Activated CD4-positive, alpha-beta T cell treated with anti-CD3 and anti-CD28 coated beads, Interleukin-2, amount 10 ng/mL, durations not matched to agents 24 days and 14 days (primary cell): ENCODE measurements around the gene CREG1. TPM values are rescaled to one million over a fixed set of nuclear protein-coding genes. Genes with fewer than 3 reads are reported as not detected.

ENCODE experiments used
- DNase-seq: peaks from one replicate; pipeline ENCODE4 v3.0.0; 2022
- H3K27ac Mint-ChIP-seq: one replicate; pipeline ENCODE4 v1.8.0; 2022; ENCODE audit warnings: mild to moderate bottlenecking, mixed read lengths
- H3K27me3 Mint-ChIP-seq: one replicate; pipeline ENCODE4 v1.8.0; 2022; ENCODE audit warnings: mixed read lengths
- H3K36me3 Mint-ChIP-seq: one replicate; pipeline ENCODE4 v1.8.0; 2022; ENCODE audit warnings: low read depth, mild to moderate bottlenecking, mixed read lengths
- H3K4me1 Mint-ChIP-seq: one replicate; pipeline ENCODE4 v1.8.0; 2021; ENCODE audit warnings: mixed read lengths
- H3K4me3 Mint-ChIP-seq: one replicate; pipeline ENCODE4 v1.8.0; 2022; ENCODE audit warnings: mild to moderate bottlenecking, moderate library complexity, mixed read lengths
- H3K9me3 Mint-ChIP-seq: one replicate; pipeline ENCODE4 v1.8.0; 2021; ENCODE audit warnings: mixed read lengths
- intact Hi-C: fragments of 100-400 bp; cut with micrococcal nuclease; formaldehyde crosslinking; loops from one replicate; pipeline ENCODE4 v1.15.1; 2023
- total RNA-seq: library from RNA; stranded (reverse); gene quantifications from 2 replicates; pipeline ENCODE4 v1.2.3, GENCODE V29; 2022

Gene CREG1
- total RNA-seq, 1 donor from 2014 or later, result 12.3 TPM

DNA sequence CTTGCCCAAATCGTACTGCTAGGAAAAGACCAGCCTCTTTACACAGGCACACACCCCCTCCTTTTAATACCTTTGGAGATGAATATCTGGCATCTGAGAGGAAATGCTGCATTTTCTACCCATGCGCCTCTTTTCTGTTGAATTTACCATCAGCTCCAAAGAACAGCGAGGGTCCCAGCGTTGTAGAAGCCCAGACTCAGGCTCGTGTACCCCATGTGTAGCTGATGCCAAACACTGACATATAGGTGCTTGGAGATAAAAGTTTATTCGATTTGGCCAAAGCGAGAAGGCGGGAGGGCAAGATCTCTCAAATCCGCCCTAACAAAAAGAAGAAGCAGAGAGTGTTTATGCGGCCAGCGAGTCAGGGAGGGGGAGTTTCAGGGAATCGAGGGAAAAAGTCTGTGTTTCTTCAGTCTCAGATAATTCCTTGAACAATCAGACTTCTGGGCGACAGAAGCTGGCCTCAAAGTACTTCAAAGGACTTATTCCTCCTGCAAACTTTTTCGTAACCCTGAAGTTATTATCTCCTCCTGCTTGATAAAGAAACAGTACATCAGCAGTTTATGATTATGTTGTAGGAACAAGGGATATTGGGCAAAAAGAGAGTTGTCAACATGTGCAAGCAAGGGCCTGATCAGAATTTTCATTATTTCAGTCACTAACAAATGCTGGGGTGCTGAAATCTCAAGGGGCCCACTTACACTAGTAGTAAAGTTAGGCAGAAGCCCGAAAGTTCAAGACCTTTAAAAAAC, 642 bp upstream of the CREG1 start:
- Mint-ChIP-seq H3K4me1 (peaks cover 26% of the 10 kb centered on the region), H3K27ac (no peak overlapping the region), H3K4me3 (peak overlapping the region; percentile 88), H3K36me3 (no peaks in the 10 kb centered on the region), H3K27me3 (peaks cover 8% of the 10 kb centered on the region), H3K9me3 (no peaks in the 10 kb centered on the region)
- intact Hi-C loops, result loop anchor here (5.0 kb wide), 3 partner anchors 73 to 1553 kb away; partner anchors contain the start of genes ATP1B1 and POU2F1
- DNase-seq, result no peak

DNA sequence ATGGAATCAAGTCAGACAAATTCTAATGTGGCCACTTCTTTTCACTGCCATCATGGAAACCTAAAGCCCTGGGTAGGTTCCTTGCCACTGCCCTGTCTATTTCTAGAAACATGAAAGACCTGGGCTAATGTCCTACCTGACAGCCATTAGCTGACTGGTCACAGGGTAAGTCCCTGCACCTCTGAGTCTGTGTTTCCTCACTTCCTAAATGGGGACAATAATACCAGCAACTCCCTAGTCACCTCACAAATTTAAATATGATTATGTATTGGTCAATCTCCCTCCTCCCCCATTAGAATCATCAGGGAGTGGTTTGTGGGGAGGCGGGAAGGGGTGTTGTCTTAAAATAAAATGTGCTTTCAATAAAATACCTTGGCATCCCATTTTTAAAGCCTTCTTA, 2.2 kb downstream of the CREG1 start:
- intact Hi-C loops, result loop anchor here (1.0 to 5.0 kb wide), 4 partner anchors 11 to 1556 kb away; partner anchors contain the start of genes ATP1B1 and POU2F1
- peaks cover 26% of the 10 kb centered on the region for H3K4me1 Mint-ChIP-seq

DNA sequence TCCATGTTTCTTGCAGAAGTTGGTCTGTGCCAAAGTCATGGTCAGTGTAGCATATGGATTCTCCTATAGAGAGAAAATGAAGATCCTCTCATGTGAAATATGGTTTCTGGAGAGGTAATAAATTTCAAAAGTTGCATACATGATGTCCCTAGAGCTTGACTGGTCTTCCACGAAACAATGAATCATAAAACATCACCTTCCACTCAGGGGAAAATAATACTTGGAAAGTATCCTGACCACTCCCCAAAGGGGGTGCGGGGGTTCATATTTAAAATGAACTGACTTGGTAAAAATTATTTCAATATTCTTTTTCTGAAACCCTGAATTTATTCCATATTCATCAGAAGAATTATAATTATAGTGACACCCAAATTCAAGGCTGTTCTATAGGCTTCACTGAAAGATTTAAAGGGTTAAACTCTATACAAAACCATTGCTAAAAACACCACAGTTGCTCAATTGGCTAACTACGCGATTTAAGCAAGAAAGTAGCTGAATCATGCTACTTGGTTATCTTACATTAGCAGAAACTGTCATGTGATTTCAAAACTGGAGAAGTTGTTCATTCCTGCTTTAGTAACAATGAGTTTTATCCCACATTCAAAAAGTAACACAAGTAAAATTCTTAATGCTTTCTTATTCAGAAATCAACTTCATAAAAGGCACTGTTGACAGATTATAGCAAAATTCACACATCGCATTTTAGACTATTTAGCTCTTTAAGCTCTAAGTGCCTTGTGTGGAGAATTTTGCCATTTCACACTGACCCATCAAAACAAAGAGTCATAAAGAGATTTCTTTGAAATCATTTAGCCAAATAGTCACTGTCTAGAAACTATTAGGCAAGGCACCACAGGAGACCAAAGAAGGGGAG, 5.3 kb downstream of the CREG1 start:
- DNase-seq, result no peak
- Mint-ChIP-seq H3K36me3 (peaks cover 9% of the 10 kb centered on the region), H3K4me1 (peaks cover 28% of the 10 kb centered on the region), H3K27ac (no peak overlapping the region), H3K4me3 (no peak overlapping the region), H3K27me3 (no peaks in the 10 kb centered on the region), H3K9me3 (no peaks in the 10 kb centered on the region)
- intact Hi-C loops, result no loop called here

More for the DNA sequence above, 2.2 kb downstream of the CREG1 start:
- DNase-seq, result no peak
- Mint-ChIP-seq H3K4me3 (no peak overlapping the region), H3K27ac (no peak overlapping the region), H3K9me3 (no peaks in the 10 kb centered on the region), H3K36me3 (peaks cover 6% of the 10 kb centered on the region), H3K27me3 (no peaks in the 10 kb centered on the region)

DNA sequence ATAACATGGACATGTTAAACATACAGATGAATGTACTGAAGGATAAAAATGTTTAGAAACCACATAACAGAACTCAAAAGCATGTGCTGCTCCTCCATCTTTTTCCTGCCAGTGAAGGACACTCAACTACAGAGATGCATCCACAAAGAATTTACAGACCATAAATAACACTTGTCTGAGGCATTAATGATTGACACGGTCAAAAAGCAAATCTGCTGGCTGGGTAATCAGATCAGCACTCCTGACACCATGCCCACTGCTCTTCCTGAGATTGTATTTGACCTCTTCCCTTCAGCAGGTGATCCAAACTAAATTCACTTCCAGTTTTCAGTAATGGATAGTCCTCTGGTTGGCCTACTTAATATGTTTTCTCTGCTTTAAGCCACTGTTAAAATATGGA, 6.6 kb downstream of the CREG1 start:
- peaks cover 9% of the 10 kb centered on the region for H3K36me3 Mint-ChIP-seq
- no peak overlapping the region for H3K4me3 Mint-ChIP-seq
- no peak overlapping the region for H3K27ac Mint-ChIP-seq
- DNase-seq, result no peak
- H3K4me1 Mint-ChIP-seq, result peaks cover 29% of the 10 kb centered on the region
- no peaks in the 10 kb centered on the region for H3K9me3 Mint-ChIP-seq
- intact Hi-C loops, result no loop called here
- H3K27me3 Mint-ChIP-seq, result no peaks in the 10 kb centered on the region

DNA sequence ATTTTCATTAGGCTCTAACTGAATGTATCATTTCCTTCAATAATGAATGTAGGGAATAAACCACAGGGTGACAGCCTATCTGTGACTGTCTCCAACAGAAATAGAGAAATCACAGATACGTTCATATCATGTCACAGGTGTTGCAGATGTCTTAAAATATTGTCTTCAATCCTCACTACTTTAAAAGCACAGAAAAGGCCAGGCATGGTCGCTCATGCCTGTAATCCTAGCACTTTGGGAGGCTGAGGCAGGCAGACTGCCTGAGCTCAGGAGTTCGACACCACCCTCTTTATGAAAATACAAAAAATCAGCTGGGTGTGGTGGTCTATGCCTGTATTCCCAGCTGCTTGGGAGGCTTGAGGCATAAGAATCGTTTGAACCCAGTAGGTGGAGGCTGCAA, 8.2 kb downstream of the CREG1 start:
- no peak for DNase-seq
- no peak overlapping the region for H3K27ac Mint-ChIP-seq
- H3K27me3 Mint-ChIP-seq, result no peaks in the 10 kb centered on the region
- H3K4me1 Mint-ChIP-seq, result peaks cover 37% of the 10 kb centered on the region
- H3K4me3 Mint-ChIP-seq, result no peak overlapping the region
- H3K9me3 Mint-ChIP-seq, result no peaks in the 10 kb centered on the region
- peaks cover 9% of the 10 kb centered on the region for H3K36me3 Mint-ChIP-seq
- intact Hi-C loops, result no loop called here

DNA sequence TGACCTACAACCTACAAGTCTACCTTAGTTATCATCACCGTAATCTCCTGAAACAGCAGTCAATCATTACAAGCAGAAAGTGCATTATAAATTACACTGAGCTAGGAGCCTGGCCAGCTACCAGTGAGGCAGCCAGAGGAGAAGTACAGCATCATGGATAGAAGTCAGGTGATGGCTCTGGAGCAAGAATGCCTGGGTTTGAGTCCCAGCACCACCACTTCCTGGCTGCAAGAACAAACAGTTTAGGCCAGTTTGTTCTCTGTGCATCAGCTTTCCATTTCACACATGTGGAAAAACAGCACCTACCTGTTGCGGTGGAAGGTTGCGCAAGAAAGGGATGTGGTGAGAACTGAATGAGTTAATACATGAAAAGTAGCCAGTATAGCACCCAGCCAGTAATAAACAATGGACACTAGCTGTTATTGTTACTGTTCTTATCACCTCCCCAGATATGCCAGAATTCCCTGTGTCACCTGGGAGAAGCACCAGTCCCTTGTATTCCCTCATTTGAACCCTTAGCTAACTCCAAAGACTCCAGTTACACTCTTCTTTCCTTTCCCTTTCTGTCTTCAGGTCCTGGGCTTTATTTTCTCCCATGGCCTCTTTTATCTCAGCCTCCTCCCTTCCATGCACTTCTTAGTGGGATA, 9.0 kb downstream of the CREG1 start:
- Mint-ChIP-seq H3K36me3 (peaks cover 9% of the 10 kb centered on the region), H3K4me1 (peaks cover 40% of the 10 kb centered on the region), H3K27ac (no peak overlapping the region)

DNA sequence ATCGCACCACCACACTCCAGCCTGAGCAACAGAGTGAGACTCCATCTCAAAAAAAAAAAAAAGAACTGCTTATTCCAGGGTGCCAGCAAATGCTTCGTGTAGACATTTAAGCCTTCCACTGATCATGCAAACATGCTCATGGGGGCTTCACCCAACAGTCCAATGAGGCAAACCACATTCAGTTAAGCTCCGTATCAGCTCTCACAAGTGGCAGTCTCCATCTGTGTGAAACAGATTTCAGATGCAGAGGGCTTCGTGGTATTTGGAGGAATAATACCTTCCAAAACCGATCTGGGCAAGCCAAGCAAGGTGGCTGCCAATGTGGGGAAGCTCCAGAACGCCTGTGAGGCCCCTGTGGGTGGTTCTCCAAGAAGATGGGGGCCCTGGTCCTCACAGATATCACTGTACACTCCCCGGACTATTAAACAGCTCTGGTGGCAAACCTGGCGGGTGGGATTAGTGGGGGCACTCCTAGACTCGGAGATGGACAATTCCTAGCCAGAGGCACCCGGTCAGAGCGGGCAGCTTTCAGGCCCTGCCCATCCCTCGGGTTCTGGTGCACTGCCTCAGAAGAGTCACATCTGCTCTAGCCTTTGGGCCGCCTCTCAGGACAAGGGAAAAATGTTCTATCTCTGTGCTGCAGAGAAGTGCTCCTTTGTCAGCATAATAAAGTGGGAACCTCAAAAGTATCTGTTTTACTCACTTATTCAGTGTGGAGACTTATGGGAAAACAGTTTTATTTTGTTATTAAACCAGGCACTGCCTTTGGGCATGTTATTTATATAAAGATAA, 10.2 kb downstream of the CREG1 start:
- Mint-ChIP-seq H3K27me3 (no peaks in the 10 kb centered on the region), H3K27ac (no peak overlapping the region), H3K9me3 (no peaks in the 10 kb centered on the region), H3K4me3 (no peak overlapping the region), H3K36me3 (peaks cover 9% of the 10 kb centered on the region), H3K4me1 (peaks cover 48% of the 10 kb centered on the region)
- intact Hi-C loops, result no loop called here
- DNase-seq, result no peak

More for the DNA sequence above, 9.0 kb downstream of the CREG1 start:
- Mint-ChIP-seq H3K27me3 (no peaks in the 10 kb centered on the region), H3K9me3 (no peaks in the 10 kb centered on the region), H3K4me3 (no peak overlapping the region)
- peak; percentile 69 for DNase-seq
- intact Hi-C loops, result no loop called here

DNA sequence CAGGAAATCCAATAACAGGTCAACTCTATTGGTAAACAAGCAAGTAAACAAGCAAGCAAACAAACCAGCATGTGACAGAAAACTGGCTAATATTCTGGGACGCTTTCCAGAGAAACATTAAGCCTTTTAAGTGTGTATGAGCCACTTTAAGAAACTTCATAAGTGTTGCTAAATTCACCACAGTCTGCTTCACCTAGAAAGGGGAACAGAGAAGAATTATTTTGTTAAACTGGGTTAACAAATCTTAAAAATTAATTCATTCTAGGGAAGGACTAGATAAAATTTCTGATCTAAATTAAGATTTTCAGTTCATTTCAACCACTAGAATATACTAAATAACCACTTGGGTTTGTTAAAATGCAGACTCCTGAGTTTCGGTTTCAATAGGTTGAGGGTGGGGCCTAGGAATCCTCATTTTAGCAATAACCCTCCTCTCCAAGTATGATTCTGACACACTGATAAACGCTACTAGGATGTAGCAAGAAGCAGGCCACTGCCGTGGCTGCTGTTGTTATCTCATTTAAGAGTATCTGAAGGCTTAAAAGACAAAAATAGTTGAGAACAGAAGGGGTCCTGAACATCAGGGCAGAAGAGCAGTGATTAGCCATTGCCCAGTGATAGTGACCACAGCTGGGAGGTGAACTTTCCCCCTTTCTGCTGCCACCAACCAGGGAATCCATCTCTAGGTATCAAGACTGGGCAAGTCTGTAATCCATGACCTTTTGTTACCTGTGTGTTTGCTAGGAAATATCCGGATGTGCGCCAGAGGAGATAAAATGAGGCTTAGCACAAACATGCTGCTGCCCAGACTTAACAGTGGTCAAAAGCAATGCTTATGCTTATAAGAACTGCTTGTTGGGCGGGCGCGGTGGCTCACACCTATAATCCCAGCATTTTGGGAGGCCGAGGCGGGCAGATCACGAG, 11.2 kb downstream of the CREG1 start:
- intact Hi-C loops, result no loop called here
- peak; percentile 68 for DNase-seq
- no peaks in the 10 kb centered on the region for H3K27me3 Mint-ChIP-seq
- no peaks in the 10 kb centered on the region for H3K9me3 Mint-ChIP-seq
- H3K4me3 Mint-ChIP-seq, result peak overlapping the region; percentile 39
- H3K4me1 Mint-ChIP-seq, result peaks cover 48% of the 10 kb centered on the region
- H3K27ac Mint-ChIP-seq, result peak overlapping the region; percentile 35
- peaks cover 7% of the 10 kb centered on the region for H3K36me3 Mint-ChIP-seq

DNA sequence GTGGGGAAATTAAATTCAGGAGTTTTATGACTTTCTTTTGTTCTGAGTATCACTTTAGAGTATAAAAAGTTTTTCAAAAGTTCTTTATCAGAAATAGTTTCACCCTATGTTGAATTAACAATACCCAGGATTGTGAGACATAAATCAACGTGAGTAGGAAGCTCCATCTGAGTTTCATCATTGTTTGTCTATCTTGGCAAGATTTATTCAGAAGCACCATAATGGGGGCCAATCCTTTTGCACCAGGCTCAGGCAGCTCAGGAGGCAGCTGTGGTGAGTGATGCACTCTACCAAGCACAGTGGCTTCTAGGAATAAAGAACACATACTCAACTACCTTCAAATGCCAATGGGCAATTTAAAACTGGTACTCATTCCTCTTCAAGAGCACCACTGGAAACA, 12.0 kb downstream of the CREG1 start:
- H3K36me3 Mint-ChIP-seq, result peaks cover 3% of the 10 kb centered on the region
- H3K27me3 Mint-ChIP-seq, result no peaks in the 10 kb centered on the region
- intact Hi-C loops, result no loop called here
- no peak overlapping the region for H3K27ac Mint-ChIP-seq
- peaks cover 48% of the 10 kb centered on the region for H3K4me1 Mint-ChIP-seq
- no peak for DNase-seq
- peak overlapping the region; percentile 39 for H3K4me3 Mint-ChIP-seq
- H3K9me3 Mint-ChIP-seq, result no peaks in the 10 kb centered on the region

DNA sequence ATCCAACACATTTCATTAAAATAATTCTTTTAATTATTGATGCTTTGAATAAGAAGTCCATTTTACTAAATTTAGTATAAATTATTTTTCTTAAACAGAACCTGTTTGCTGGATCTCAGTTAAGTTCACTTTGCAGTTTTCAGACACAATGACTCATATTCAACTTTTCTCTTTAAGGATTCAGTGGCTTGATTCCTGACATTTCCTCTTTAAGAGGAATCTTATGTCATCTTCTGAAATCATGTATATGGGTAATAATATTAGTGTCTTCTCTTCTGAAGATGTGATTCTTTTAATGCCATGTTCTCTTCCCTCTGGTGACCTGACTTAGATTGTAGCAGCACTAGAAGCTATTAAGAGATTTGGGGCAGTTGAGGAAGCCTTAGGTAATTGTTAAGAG, 12.6 kb downstream of the CREG1 start:
- H3K9me3 Mint-ChIP-seq, result no peaks in the 10 kb centered on the region
- peak overlapping the region; percentile 29 for H3K27ac Mint-ChIP-seq
- H3K36me3 Mint-ChIP-seq, result peaks cover 1% of the 10 kb centered on the region
- intact Hi-C loops, result no loop called here
- H3K4me3 Mint-ChIP-seq, result no peak overlapping the region
- H3K4me1 Mint-ChIP-seq, result peaks cover 48% of the 10 kb centered on the region
- H3K27me3 Mint-ChIP-seq, result no peaks in the 10 kb centered on the region
- no peak for DNase-seq

DNA sequence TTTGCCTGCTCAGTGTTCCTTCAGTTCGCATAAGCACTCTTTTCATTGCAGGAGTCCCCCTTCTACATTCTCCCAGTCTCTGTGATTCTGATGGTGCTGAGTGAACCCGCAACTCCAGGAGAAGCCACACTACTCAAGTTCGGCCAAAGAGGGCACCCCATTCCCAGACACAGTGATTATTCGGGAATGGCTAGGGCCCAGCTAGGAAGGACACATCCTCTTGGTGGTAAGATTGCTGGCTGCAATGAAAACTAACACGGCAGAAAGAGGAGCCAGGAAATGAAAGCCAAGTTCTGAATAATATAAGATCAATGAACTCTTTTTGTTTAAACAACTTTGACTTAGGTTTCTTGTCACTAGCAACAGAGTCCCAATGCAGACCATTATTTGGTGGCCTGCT, 14.9 kb downstream of the CREG1 start:
- Mint-ChIP-seq H3K27me3 (no peaks in the 10 kb centered on the region), H3K4me3 (peak overlapping the region; percentile 30), H3K4me1 (peaks cover 36% of the 10 kb centered on the region), H3K27ac (no peak overlapping the region), H3K9me3 (no peaks in the 10 kb centered on the region), H3K36me3 (no peaks in the 10 kb centered on the region)
- intact Hi-C loops, result no loop called here
- DNase-seq, result no peak

DNA sequence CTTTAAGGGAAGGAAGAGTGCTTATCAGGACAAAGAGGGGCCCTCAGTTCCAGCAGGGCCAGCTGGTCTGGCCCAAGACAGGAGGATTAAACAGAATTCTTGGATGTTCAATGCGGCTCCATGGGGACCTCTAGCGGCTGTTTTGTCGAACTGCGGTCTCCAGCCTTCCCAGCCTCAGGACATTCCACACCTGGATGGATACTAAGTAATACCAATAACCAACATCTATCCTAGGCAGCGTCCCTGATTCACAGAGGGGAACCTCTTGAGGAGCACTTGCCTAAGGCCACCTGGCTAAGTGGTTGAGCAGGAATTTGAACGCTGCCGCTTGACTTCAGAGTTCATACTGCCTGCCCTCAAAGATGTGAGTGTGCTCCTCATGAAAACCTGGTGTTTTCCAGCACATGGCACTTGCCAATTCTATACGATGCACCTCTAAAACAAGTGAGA, 19.7 kb downstream of the CREG1 start:
- Mint-ChIP-seq H3K27me3 (peaks cover 1% of the 10 kb centered on the region), H3K4me1 (peaks cover 7% of the 10 kb centered on the region), H3K4me3 (no peak overlapping the region), H3K9me3 (no peaks in the 10 kb centered on the region), H3K27ac (no peak overlapping the region), H3K36me3 (no peaks in the 10 kb centered on the region)
- peak; percentile 89 for DNase-seq
- intact Hi-C loops, result loop anchor here (1.0 to 5.0 kb wide), 5 partner anchors 15 to 467 kb away; partner anchors contain the start of gene CD247
